HepG2 (cell line): Measurements from ENCODE around the gene FSCN2. TPM values are rescaled to one million over a fixed set of nuclear protein-coding genes. Genes with fewer than 3 reads are reported as not detected.
A peak's percentile ranks its signal among the peaks of the same experiment; 100 is the strongest.

ENCODE experiments used
- ADNP ChIP-seq: sonication (generic); formaldehyde crosslinking; IDR thresholded peaks from 2 replicates; pipeline ENCODE4 v1.4.0; 2020; ENCODE audit warnings: missing genetic modification reagents
- AGO1 ChIP-seq: fragments of 200-400 bp; formaldehyde crosslinking; IDR thresholded peaks from 2 replicates; pipeline ENCODE4 v1.6.1; 2017; ENCODE audit warnings: mild to moderate bottlenecking, low read depth, low read length, moderate library complexity; ENCODE audit not compliant: poor library complexity, severe bottlenecking
- AGO2 ChIP-seq: fragments of 200-400 bp; formaldehyde crosslinking; optimal IDR thresholded peaks from 2 replicates; pipeline ENCODE3; 2017; ENCODE audit warnings: mild to moderate bottlenecking, low read depth, low read length, moderate library complexity
- IRF9 ChIP-seq: sonication (generic); formaldehyde crosslinking; IDR thresholded peaks from 2 replicates; pipeline ENCODE4 v1.8.0; 2022; ENCODE audit warnings: missing genetic modification reagents, mild to moderate bottlenecking, borderline replicate concordance
- NBN ChIP-seq: fragments of 450-650 bp; conservative IDR thresholded peaks from 2 replicates; pipeline ENCODE4 v1.6.1; 2017
- NFKBIZ ChIP-seq: IDR thresholded peaks from 2 replicates; pipeline ENCODE4 v1.6.1; 2018; ENCODE audit warnings: missing genetic modification reagents, missing compliant biosample characterization
- PRPF4 ChIP-seq: fragments of 200-400 bp; formaldehyde crosslinking; IDR thresholded peaks from 2 replicates; pipeline ENCODE4 v1.6.1; 2016; ENCODE audit warnings: low read length, low read depth; ENCODE audit not compliant: poor library complexity, severe bottlenecking
- RARA ChIP-seq: IDR thresholded peaks from 2 replicates; pipeline ENCODE4 v1.6.1; 2016; ENCODE audit warnings: missing genetic modification reagents, missing compliant biosample characterization
- RBM22 ChIP-seq: fragments of 200-400 bp; formaldehyde crosslinking; optimal IDR thresholded peaks from 2 replicates; pipeline ENCODE3; 2017; ENCODE audit warnings: mild to moderate bottlenecking, low read length, moderate library complexity
- ZBTB3 ChIP-seq: sonication (generic); formaldehyde crosslinking; IDR thresholded peaks from 2 replicates; pipeline ENCODE4 v1.4.0; 2020; ENCODE audit warnings: low read depth, mild to moderate bottlenecking, moderate library complexity, missing genetic modification reagents, borderline replicate concordance
- ZFAT ChIP-seq: sonication (generic); formaldehyde crosslinking; conservative IDR thresholded peaks from 2 replicates; pipeline ENCODE4 v1.8.1; 2023; ENCODE audit warnings: missing genetic modification reagents, inconsistent platforms
- ZNF264 ChIP-seq: sonication (generic); formaldehyde crosslinking; IDR thresholded peaks from 2 replicates; pipeline ENCODE4 v1.4.0; 2020; ENCODE audit warnings: missing genetic modification reagents
- ZNF557 ChIP-seq: sonication (generic); formaldehyde crosslinking; IDR thresholded peaks from 2 replicates; pipeline ENCODE4 v1.4.0; 2020; ENCODE audit warnings: missing genetic modification reagents
- polyA plus RNA-seq, 8 experiments: library from polyadenylated mRNA; depleted of rRNA in 3 of 8; stranded (reverse) in 7 of 8; unstranded in 1 of 8; fragments of >200 nt; fragmentation: Illumina TruSeq in 4 of 8; extraction: Trizol in 4 of 8; gene quantifications; 2 replicates each; pipeline versions ENCODE4 v1.2.1 to v1.2.3, GENCODE V29; 2011 to 2016; ENCODE audit warnings: low read depth in 4 of 8, missing spikeins in 1 of 8, mixed read lengths in 1 of 8; ENCODE audit not compliant: insufficient read depth in 1 of 8
- total RNA-seq, 5 experiments: library from RNA; depleted of rRNA; stranded (reverse); fragments of >200 nt; fragmentation: Illumina TruSeq; extraction: Trizol; gene quantifications; 2 replicates each; pipeline ENCODE4 v1.2.3, GENCODE V29; 2016; ENCODE audit warnings: low read depth in 1 of 5
- TF ChIP-seq, protein P1 (sequence below): sonication (generic); formaldehyde crosslinking; IDR thresholded peaks from 2 replicates; pipeline ENCODE4 v1.4.0; 2020; ENCODE audit warnings: missing genetic modification reagents
- TF ChIP-seq, protein P2 (sequence below): sonication (generic); formaldehyde crosslinking; IDR thresholded peaks from 2 replicates; pipeline ENCODE4 v1.8.1; 2023; ENCODE audit warnings: mild to moderate bottlenecking, moderate library complexity, missing genetic modification reagents
- TF ChIP-seq, protein P3 (sequence below), 2 experiments: sonication (generic) in 1 of 2; formaldehyde crosslinking in 1 of 2; IDR thresholded peaks; 2 replicates each; pipeline versions ENCODE4 v1.6.1 to v1.9.0; 2014 to 2022; ENCODE audit warnings: antibody characterized with exemption in 1 of 2, borderline replicate concordance in 1 of 2, inconsistent platforms in 1 of 2, low read depth in 1 of 2, missing genetic modification reagents in 1 of 2

Gene FSCN2
- total and polyA plus RNA-seq, 2 of the 13 experiments (the other 11 are each of a cell fraction or from before 2014, with no cell fraction given), result 0.09 TPM; not detected in 1

DNA sequence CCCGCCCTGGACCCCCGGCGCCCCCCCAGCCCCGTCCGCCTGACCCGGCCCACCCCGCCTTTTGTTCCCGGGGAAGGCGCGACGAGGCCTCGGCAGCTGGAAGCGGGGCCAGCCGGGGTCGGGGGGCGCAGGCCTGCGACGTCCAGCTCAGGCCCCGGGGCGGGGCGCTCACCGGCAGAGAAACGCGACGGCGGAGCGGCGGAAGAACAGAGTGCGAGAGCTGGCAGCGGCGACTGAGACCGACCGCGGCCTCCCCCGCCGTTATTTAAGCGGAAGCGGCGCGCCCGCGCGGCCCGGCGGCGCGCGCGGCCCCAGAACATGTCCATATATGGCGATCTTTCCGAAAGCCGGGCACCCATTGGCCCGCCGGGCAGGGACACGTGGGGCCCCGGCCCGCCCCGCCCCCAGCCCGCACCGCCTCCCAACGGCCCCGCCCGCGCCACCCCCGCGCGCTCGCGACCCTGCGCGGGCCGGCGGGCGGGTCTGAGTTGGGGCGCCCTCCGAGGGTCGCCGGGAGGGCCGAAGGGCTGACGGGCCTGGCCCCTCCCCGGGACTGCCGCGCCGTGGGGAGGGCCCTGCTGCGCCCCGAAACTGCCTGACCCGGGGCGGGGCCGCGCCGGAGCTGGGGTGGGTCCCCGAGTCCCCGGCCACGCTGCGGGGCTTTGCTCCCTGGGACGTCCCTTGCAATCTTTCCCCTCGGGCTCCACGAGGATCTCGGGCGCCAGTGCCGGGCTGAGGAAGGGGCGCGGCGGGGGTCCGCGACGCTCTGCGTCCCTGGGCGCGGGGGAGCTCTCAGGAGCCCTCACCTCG lies 15.4 kb upstream of the FSCN2 start, which contains the start of gene ACTG1 (continued):
- TF ChIP-seq, protein P1, sequence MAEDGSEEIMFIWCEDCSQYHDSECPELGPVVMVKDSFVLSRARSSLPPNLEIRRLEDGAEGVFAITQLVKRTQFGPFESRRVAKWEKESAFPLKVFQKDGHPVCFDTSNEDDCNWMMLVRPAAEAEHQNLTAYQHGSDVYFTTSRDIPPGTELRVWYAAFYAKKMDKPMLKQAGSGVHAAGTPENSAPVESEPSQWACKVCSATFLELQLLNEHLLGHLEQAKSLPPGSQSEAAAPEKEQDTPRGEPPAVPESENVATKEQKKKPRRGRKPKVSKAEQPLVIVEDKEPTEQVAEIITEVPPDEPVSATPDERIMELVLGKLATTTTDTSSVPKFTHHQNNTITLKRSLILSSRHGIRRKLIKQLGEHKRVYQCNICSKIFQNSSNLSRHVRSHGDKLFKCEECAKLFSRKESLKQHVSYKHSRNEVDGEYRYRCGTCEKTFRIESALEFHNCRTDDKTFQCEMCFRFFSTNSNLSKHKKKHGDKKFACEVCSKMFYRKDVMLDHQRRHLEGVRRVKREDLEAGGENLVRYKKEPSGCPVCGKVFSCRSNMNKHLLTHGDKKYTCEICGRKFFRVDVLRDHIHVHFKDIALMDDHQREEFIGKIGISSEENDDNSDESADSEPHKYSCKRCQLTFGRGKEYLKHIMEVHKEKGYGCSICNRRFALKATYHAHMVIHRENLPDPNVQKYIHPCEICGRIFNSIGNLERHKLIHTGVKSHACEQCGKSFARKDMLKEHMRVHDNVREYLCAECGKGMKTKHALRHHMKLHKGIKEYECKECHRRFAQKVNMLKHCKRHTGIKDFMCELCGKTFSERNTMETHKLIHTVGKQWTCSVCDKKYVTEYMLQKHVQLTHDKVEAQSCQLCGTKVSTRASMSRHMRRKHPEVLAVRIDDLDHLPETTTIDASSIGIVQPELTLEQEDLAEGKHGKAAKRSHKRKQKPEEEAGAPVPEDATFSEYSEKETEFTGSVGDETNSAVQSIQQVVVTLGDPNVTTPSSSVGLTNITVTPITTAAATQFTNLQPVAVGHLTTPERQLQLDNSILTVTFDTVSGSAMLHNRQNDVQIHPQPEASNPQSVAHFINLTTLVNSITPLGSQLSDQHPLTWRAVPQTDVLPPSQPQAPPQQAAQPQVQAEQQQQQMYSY (CRISPR knock-in tag), result no peak
- TF ChIP-seq RARA (CRISPR knock-in tag) (peak; percentile 39; the same call in 1 of the 2 replicates), ZBTB3 (CRISPR knock-in tag) (no peak), ADNP (CRISPR knock-in tag) (no peak), ZNF557 (CRISPR knock-in tag) (no peak), PRPF4 (no peak), NBN (no peak), ZFAT (CRISPR knock-in tag) (no peak), RBM22 (no peak), ZNF264 (CRISPR knock-in tag) (0 out of 2 replicates have a peak, but pooled peaks have one; percentile 30), NFKBIZ (CRISPR knock-in tag) (no peak), AGO1 (no peak), AGO2 (no peak), IRF9 (CRISPR knock-in tag) (peak; percentile 69; the same call in 1 of the 2 replicates)
- TF ChIP-seq, protein P2, sequence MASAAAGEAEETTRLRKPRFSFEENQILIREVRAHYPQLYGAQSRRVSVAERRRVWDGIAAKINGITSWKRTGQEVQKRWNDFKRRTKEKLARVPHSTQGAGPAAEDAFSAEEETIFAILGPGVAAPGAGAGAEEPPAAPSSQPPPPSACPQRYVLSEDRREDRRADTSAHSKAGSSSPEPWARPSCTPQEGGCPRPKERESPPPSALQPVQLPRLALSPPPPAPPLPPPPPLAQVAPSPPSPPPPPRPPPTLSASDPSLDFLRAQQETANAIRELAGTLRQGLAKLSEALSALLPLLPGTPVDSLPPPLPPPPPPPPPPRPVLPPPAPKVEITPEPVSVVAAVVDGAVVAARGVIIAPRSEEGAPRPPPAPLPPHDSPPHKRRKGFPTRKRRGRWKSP (CRISPR knock-in tag), result no peak; the same call in 1 of the 2 replicates
- TF ChIP-seq, protein P3, sequence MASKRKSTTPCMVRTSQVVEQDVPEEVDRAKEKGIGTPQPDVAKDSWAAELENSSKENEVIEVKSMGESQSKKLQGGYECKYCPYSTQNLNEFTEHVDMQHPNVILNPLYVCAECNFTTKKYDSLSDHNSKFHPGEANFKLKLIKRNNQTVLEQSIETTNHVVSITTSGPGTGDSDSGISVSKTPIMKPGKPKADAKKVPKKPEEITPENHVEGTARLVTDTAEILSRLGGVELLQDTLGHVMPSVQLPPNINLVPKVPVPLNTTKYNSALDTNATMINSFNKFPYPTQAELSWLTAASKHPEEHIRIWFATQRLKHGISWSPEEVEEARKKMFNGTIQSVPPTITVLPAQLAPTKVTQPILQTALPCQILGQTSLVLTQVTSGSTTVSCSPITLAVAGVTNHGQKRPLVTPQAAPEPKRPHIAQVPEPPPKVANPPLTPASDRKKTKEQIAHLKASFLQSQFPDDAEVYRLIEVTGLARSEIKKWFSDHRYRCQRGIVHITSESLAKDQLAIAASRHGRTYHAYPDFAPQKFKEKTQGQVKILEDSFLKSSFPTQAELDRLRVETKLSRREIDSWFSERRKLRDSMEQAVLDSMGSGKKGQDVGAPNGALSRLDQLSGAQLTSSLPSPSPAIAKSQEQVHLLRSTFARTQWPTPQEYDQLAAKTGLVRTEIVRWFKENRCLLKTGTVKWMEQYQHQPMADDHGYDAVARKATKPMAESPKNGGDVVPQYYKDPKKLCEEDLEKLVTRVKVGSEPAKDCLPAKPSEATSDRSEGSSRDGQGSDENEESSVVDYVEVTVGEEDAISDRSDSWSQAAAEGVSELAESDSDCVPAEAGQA (IDR thresholded peaks at IDR 0.05; ENCODE audit: low read depth), result 0 out of 2 replicates have a peak, but pooled peaks have one; percentile 11
- TF ChIP-seq, protein P3 (CRISPR knock-in tag; IDR thresholded peaks at IDR 0.05; ENCODE audit: borderline replicate concordance), result 0 out of 2 replicates have a peak, but pooled peaks have one; percentile 8
